Hepatocyte (in vitro differentiated cells): ENCODE measurements around the gene VSNL1.

Experiments
- CTCF ChIP-seq: fragments of 200-600 bp; sonication (generic); IDR thresholded peaks from 2 replicates; pipeline ENCODE4 v1.5.1; 2016; ENCODE audit warnings: antibody characterized with exemption, mild to moderate bottlenecking; ENCODE audit not compliant: poor library complexity
- EZH2 ChIP-seq: fragments of 200-600 bp; sonication (generic); IDR thresholded peaks from 2 replicates; pipeline ENCODE4 v1.6.1; 2016; ENCODE audit warnings: antibody characterized with exemption, mild to moderate bottlenecking, borderline replicate concordance

DNA sequence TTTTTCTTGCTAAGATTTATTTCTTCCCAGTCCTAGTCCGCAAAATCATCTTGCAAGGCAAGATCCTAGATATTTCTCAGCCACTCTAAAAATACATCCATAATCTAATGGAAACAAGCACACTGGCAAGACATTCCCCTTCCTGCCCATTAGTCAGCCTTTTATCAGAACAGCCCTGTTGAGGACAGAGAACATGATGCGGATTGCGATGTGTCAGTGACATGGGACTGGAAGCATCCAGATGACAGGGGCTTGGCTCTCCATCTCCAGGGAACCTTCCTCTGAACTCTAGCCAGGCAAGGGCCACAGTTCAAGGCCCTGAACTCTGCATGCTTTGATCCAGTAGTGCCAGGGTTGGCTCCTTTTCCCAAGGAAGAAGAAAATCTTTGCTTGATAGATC, 70.0 kb downstream of the VSNL1 start:
- no peak for TF ChIP-seq CTCF
- TF ChIP-seq EZH2, result no peak
